HG02571 (cell line): ENCODE measurements around the gene TYW1.
"Not testable (repeated sequence)": the region's sequence is repeated elsewhere in the genome, so short reads cannot be mapped to it uniquely, and the experiment has no call there.

Experiments
- ATAC-seq: cut with Tn5 transposase; IDR thresholded peaks from one replicate; pipeline ENCODE4 v1.9.1; 2021; ENCODE audit warnings: mild to moderate bottlenecking, moderate library complexity; ENCODE audit not compliant: unreplicated experiment

Gene TYW1

GRCh38 chr7:66996444-66997191, at the start of gene TYW1:
TSS of gene TYW1 (plus strand) at chr7:66996833. CDS start at chr7:66996979, 146 bp downstream.
- peak; percentile 90 for ATAC-seq

- ATAC-seq: no peak
Observed at GRCh38 chr7:66948480-66949109, 48.0 kb upstream of the TYW1 start.

- no peak for ATAC-seq
Observed at GRCh38 chr7:66950311-66950710, 46.3 kb upstream of the TYW1 start.

GRCh38 chr7:66950763-66951162, 45.9 kb upstream of the TYW1 start:
- no peak for ATAC-seq

GRCh38 chr7:66952343-66953043, 44.1 kb upstream of the TYW1 start:
- ATAC-seq: no peak

- ATAC-seq: no peak
Observed at GRCh38 chr7:66953044-66953427, 43.6 kb upstream of the TYW1 start.

GRCh38 chr7:66957595-66958290, 38.9 kb upstream of the TYW1 start:
- no peak for ATAC-seq

- ATAC-seq: no peak
Observed at GRCh38 chr7:66958538-66959350, 37.9 kb upstream of the TYW1 start.

GRCh38 chr7:66960192-66960591, 36.4 kb upstream of the TYW1 start:
- no peak for ATAC-seq

GRCh38 chr7:66961096-66961495, 35.5 kb upstream of the TYW1 start:
- no peak for ATAC-seq

- no peak for ATAC-seq
Observed at GRCh38 chr7:66964411-66964810, 32.2 kb upstream of the TYW1 start.

- ATAC-seq: no peak
Observed at GRCh38 chr7:66967029-66967428, 29.6 kb upstream of the TYW1 start.

GRCh38 chr7:66969001-66969400, 27.6 kb upstream of the TYW1 start:
- ATAC-seq: not testable (repeated sequence)

GRCh38 chr7:66970310-66970709, 26.3 kb upstream of the TYW1 start:
- no peak for ATAC-seq

- ATAC-seq: no peak
Observed at GRCh38 chr7:66974986-66975590, 21.5 kb upstream of the TYW1 start.

GRCh38 chr7:66978312-66978711, 18.3 kb upstream of the TYW1 start:
- not testable (repeated sequence) for ATAC-seq

GRCh38 chr7:66979013-66979412, 17.6 kb upstream of the TYW1 start:
- not testable (repeated sequence) for ATAC-seq

- ATAC-seq: not testable (repeated sequence)
Observed at GRCh38 chr7:66980336-66980735, 16.3 kb upstream of the TYW1 start.

GRCh38 chr7:66989552-66989951, 7.1 kb upstream of the TYW1 start:
- ATAC-seq: not testable (repeated sequence)

- not testable (repeated sequence) for ATAC-seq
Observed at GRCh38 chr7:66994051-66994450, 2.6 kb upstream of the TYW1 start.
